GM12891 (cell line): ENCODE measurements around the gene DMXL1.

Source experiments
- POLR2A ChIP-seq: IDR thresholded peaks from 2 replicates; pipeline ENCODE4 v1.6.1; 2011; ENCODE audit warnings: low read depth, low read length, control low read depth
- POLR2AphosphoS5 ChIP-seq: IDR thresholded peaks from 2 replicates; pipeline ENCODE4 v1.6.1; 2011; ENCODE audit warnings: low read depth, low read length, control low read depth
- POU2F2 ChIP-seq: IDR thresholded peaks from 2 replicates; pipeline ENCODE4 v1.6.1; 2011; ENCODE audit warnings: low read depth, mild to moderate bottlenecking, control low read depth, low read length, moderate library complexity
- TAF1 ChIP-seq: IDR thresholded peaks from 2 replicates; pipeline ENCODE4 v1.6.1; 2011; ENCODE audit warnings: low read depth, low read length, control low read depth

DNA sequence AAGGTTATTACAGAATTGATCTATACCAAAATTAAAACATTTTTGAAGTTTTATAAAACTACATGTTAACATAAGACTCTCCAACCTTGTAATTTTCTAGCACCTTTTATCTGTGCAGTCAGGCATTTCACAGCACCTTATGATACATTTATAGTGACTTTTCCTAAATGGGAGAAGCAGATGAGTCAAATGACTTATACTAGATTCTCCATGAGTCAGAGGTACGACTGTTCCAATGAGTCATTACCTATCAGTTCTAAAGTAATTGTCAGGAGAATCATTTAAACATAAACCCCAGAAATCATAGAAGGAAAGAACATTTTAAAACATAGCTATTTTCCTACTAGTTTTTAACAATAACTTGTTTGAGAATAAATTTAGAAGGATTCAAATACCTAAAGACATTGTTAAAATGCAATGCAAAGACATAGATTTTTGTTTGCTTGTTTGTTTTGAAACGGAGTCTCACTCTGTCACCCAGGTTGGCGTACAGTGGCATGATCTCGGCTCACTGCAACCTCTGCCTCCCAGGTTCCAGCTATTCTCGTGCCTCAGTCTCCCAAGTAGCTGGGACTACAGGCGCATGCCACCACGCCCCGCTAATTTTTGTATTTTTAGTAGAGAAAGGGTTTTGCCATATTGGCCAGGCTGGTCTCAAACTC, 34.7 kb upstream of the DMXL1 start:
- TF ChIP-seq POLR2AphosphoS5, result no peak
- TF ChIP-seq POLR2A, result no peak
- TF ChIP-seq TAF1, result no peak
- TF ChIP-seq POU2F2, result no peak
